Putamen (tissue), 1 donor: Measurements from ENCODE around the gene HAX1.
"Not testable (repeated sequence)": the region's sequence is repeated elsewhere in the genome, so short reads cannot be mapped to it uniquely, and the experiment has no call there.

Experiments
- DNase-seq: peaks from one replicate; pipeline ENCODE4 v3.0.0-alpha.2; 2016; ENCODE audit warnings: low spot score

The HAX1 gene

DNA sequence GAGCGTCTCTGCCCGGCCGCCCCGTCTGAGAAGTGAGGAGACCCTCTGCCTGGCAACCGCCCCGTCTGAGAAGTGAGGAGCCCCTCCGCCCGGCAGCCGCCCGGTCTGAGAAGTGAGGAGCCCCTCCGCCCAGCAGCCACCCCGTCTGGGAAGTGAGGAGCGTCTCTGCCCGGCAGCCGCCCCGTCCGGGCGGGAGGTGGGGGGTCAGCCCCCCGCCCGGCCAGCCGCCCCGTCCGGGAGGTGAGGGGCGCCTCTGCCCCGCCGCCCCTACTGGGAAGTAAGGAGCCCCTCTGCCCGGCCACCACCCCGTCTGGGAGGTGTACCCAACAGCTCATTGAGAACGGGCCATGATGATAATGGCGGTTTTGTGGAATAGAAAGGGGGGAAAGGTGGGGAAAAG is 15.2 kb downstream of the HAX1 start:
- not testable (repeated sequence) for DNase-seq

DNA sequence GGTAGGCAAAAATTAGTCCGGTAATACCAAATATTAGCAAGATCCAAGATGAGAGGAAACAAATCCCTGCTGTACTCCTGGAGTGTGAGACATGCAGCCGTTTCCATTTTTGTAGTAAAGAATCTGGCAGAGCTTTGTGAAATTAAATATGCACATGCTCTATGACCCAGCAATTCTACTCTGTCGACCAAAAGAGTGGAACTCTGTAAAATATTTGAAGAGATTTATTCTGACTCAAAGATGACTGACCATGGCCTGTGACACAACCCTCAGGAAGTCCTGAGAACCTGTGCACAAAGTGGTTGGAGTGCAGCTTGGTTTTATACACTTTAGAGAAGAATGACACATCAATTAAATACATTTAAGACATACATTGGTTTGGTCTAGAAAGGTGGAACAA is 16.2 kb downstream of the HAX1 start:
- no peak for DNase-seq

DNA sequence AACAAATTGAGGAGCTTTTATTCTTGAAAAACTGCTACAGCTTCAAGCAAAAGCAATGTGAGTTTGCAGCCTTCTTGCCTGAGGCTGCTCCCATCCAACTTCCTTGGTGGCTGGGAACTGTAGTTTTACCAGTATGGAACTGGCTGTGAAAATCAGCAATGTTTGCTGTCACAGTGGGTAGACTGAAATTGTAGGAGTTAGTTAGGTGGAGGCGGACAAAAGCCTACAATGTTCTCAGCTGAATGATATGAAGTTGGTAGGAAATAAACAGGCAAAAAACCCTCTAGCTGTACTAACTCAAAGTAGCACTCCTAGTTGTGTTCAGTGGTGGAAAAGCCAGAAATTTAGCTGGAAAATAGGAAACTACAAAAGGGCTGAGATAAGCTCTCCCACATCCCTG is 18.5 kb downstream of the HAX1 start:
- peak; percentile 61 for DNase-seq

GRCh38 chr1:154295408-154296235 is 23.2 kb downstream of the HAX1 start:
- no peak for DNase-seq

GRCh38 chr1:154301582-154301981 is 29.2 kb downstream of the HAX1 start:
- DNase-seq, result no peak

GRCh38 chr1:154304664-154305337 is 32.4 kb downstream of the HAX1 start:
- DNase-seq, result peak; percentile 80

DNA sequence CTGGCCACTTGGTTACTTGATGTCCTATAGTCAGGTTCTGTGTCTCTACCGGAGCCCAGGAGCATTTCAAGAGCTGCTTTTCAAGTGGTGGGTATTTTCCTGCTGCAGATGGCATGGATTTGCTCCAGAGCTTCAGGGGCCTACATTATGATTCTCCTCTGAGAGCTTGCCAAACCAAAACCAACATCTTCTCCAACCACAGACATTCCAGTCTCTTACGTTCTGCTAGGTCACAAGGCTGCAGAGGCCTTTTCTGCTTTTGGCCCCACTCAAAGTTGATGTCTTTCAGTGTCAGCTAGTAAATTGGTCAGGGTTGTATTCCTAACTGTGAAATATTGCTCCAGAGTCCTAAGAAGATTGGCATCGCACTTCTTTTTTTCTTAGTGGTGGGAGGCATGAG is 33.7 kb downstream of the HAX1 start:
- no peak for DNase-seq

DNA sequence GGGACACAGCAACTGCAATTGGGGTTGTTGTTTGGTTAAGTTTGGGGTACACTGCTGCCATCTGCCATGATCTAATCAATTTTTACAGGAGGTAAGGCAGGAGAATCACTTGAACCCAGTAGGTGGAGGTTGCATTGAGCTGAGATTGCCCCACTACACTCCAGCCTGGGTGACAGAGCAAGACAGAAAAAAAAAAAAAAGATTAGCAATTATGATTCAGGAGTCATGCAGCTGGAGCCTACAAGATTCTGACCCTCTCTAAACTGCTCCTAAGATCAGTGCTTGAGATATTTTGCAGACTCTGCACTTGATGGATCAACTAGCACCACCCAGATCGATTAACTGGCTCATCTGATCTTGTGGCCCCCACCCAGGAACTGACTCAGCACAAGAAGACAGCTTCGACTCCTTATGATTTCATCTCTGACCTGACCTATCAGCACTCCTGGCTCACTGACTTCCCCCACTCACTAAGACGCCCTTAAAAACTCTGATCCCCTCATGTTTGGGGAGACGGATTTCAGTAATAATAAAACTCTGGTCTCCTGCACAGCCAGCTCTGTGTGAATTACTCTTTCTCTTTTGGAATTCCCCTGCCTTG is 35.3 kb downstream of the HAX1 start:
- DNase-seq, result not testable (repeated sequence)

DNA sequence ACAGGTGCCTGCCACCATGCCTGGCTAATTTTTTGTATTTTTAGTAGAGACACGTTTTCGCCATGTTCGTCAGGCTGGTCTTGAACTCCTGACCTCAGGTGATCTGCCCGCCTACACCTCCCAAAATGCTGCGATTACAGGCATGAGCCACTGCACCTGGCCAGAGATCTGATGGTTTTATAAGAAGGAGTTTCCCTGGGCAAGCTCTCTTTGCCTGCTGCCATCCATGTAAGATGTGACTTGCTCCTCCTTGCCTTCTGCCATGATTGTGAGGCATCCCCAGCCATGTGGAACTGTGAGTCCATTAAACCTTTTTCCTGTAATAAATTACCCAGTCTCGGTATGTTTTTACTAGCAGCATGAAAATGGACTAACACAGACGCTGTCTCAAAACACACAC is 36.7 kb downstream of the HAX1 start:
- not testable (repeated sequence) for DNase-seq

DNA sequence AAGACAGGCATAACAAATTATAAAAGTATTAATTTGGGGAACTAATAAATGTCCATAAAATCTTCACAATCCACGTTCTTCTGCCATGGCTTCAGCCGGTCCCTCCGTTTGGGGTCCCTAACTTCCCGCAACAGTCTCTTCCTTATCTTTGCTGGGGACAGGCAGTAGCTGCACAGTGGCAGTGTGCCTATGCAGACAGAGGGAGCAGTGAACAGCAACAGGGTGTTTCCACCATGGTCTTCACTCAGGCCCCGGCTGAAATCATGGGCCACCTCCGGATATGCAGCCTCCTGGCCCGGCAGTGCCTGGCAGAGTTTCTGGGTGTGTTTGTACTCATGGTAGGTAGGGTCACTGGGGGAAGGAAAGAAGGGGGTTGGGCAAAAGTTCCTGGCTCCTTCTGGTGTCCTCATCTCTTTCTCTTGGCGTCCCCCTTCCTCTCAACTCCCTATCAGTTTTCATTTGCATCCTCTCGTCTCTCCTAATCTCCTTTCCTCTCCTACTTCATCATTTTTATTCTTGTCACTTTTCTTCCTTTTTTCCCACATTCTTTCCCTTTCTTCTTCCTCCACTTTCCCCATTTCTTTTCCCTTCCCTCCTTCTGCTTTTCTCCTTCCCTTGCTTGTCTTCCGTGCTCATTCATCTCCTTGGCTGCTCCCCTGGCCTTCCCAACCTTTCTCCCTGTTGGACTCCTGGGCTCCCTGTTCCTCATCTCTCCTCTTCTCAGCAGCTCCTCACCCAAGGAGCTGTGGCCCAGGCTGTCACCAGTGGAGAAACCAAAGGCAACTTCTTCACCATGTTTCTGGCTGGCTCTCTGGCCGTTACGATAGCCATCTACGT is 40.0 kb downstream of the HAX1 start:
- not testable (repeated sequence) for DNase-seq

GRCh38 chr1:154313066-154313356 is 40.6 kb downstream of the HAX1 start:
- DNase-seq, result no peak

GRCh38 chr1:154314226-154314625 is 41.8 kb downstream of the HAX1 start:
- not testable (repeated sequence) for DNase-seq

GRCh38 chr1:154316704-154317103 is 44.3 kb downstream of the HAX1 start:
- DNase-seq, result no peak

- DNase-seq, result no peak
Measured at GRCh38 chr1:154318386-154318785, 46.0 kb downstream of the HAX1 start.

- DNase-seq, result no peak
Measured at GRCh38 chr1:154320882-154321608, 48.6 kb downstream of the HAX1 start, which contains the start of gene AQP10. TSS of gene AQP10 (plus strand) at chr1:154321093. CDS start at chr1:154321156, 63 bp downstream.

- not testable (repeated sequence) for DNase-seq
Measured at GRCh38 chr1:154321609-154321934, 49.1 kb downstream of the HAX1 start.

DNA sequence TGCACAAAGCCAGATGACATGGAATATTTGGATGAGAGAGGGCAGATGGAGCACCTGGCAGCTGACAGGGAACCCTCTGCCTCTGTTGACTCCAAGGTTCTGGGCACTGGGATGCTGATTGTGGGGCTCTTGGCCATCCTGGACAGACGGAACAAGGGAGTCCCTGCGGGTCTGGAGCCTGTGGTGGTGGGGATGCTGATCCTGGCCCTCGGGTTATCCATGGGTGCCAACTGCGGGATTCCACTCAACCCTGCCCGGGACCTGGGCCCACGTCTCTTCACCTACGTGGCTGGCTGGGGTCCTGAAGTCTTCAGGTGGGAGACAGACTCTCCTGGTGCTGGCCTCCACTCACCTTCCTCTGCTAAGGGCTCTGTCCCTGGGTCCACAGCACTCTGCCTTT is 51.1 kb downstream of the HAX1 start:
- DNase-seq, result no peak

DNA sequence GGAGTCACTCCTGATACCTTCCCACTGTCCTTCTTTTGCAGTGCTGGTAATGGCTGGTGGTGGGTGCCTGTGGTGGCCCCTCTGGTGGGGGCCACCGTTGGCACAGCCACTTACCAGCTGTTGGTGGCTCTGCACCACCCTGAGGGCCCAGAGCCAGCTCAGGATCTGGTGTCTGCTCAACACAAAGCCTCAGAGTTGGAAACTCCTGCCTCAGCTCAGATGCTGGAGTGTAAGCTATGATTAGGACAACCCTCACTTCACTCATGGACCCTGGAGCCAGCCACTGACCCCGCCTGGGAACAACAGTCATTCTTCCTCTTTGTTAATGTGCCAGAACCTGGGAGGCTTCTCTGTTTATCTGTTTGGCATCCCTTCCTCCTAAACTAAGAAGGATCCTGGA is 51.8 kb downstream of the HAX1 start:
- no peak for DNase-seq

- DNase-seq, result peak; percentile 73
Measured at GRCh38 chr1:154324669-154325582, 52.5 kb downstream of the HAX1 start, which contains the start of gene ATP8B2. TSS of gene ATP8B2 (plus strand) at chr1:154325525. CDS start at chr1:154328142, 2,617 bp downstream.
